H1 (cell line): Measurements from ENCODE around the gene NOMO2. TPM values are rescaled to one million over a fixed set of nuclear protein-coding genes. Genes with fewer than 3 reads are reported as not detected.
"Not testable (repeated sequence)": the region's sequence is repeated elsewhere in the genome, so short reads cannot be mapped to it uniquely, and the experiment has no call there.

Experiments
- CTCF ChIA-PET: fragments of 300-600 bp; sonication (Branson Sonifier 250); formaldehyde crosslinking; loops from one replicate; lab custom pipeline; 2021; ENCODE audit not compliant: partially characterized antibody; lab: Charles Lee
- POLR2A ChIA-PET: fragments of 300-600 bp; sonication (Branson Sonifier 250); formaldehyde crosslinking; loops from one replicate; lab custom pipeline; 2021; ENCODE audit warnings: inconsistent platforms; ENCODE audit not compliant: partially characterized antibody; lab: Charles Lee
- DNase-seq, 2 experiments: peaks; one replicate each; pipeline versions ENCODE4 v3.0.0 to v3.0.0-alpha.2; 2010 to 2022; ENCODE audit warnings: low spot score in 2 of 2, low read depth in 1 of 2, mixed read lengths in 1 of 2
- FAIRE-seq: peaks from 2 replicates; lab custom pipeline; 2011; peaks lifted over from hg19 to GRCh38; lab: Jason Lieb, UNC
- H2AFZ ChIP-seq: 2 replicates; pipeline ENCODE4 v1.8.1; 2012; ENCODE audit warnings: low read length, inconsistent platforms
- H2AK5ac ChIP-seq: 2 replicates; pipeline ENCODE4 v1.6.1; 2013; ENCODE audit warnings: low read depth, low read length
- H2BK120ac ChIP-seq: replicated peaks from 2 replicates; pipeline ENCODE3; 2013; ENCODE audit warnings: low read depth, low read length, inconsistent platforms
- H2BK12ac ChIP-seq: 2 replicates; pipeline ENCODE4 v1.6.1; 2013; ENCODE audit warnings: low read depth, low read length
- H2BK15ac ChIP-seq: 2 replicates; pipeline ENCODE4 v1.6.1; 2013; ENCODE audit warnings: low read length
- H2BK20ac ChIP-seq: 2 replicates; pipeline ENCODE4 v1.6.1; 2013; ENCODE audit warnings: low read length
- H2BK5ac ChIP-seq: 2 replicates; pipeline ENCODE4 v1.6.1; 2013; ENCODE audit warnings: low read depth, low read length
- H3K14ac ChIP-seq: 2 replicates; pipeline ENCODE4 v1.6.1; 2013; ENCODE audit warnings: inconsistent platforms; ENCODE audit not compliant: insufficient read length
- H3K18ac ChIP-seq: 2 replicates; pipeline ENCODE4 v1.6.1; 2013; ENCODE audit warnings: low read length; ENCODE audit errors: extremely low read depth
- H3K23ac ChIP-seq: 2 replicates; pipeline ENCODE4 v1.6.1; 2013; ENCODE audit warnings: inconsistent platforms; ENCODE audit not compliant: insufficient read length
- H3K23me2 ChIP-seq: 2 replicates; pipeline ENCODE4 v1.6.1; 2013; ENCODE audit warnings: low read depth, low read length
- H3K27ac ChIP-seq: 2 replicates; pipeline ENCODE4 v1.6.1; 2011; ENCODE audit warnings: low read depth, low read length, inconsistent platforms
- H3K27me3 ChIP-seq, 4 experiments: replicated peaks in 1 of 4; 1 replicate in 1 of 4; 2 replicates in 3 of 4; pipeline versions ENCODE4 v1.6.1 to v1.8.1; 2011 to 2013; ENCODE audit warnings: low read length in 3 of 4, mild to moderate bottlenecking in 3 of 4, inconsistent platforms in 2 of 4, mixed read lengths in 2 of 4, moderate library complexity in 1 of 4; ENCODE audit not compliant: control insufficient read depth in 3 of 4, insufficient read depth in 3 of 4; ENCODE audit errors: extremely low read depth in 1 of 4
- H3K36me3 ChIP-seq, 4 experiments: 2 replicates each; pipeline versions ENCODE4 v1.6.1 to v1.8.1; 2011 to 2013; ENCODE audit warnings: mild to moderate bottlenecking in 4 of 4, low read length in 3 of 4, moderate library complexity in 2 of 4, control low read depth in 1 of 4, inconsistent platforms in 1 of 4; ENCODE audit not compliant: insufficient read depth in 4 of 4, control insufficient read depth in 2 of 4
- H3K4ac ChIP-seq: replicated peaks from 2 replicates; pipeline ENCODE3; 2013; ENCODE audit warnings: low read length, low read depth, mixed read lengths, inconsistent platforms; ENCODE audit not compliant: insufficient read length
- H3K4me1 ChIP-seq, 4 experiments: replicated peaks in 1 of 4; 1 replicate in 1 of 4; 2 replicates in 3 of 4; pipeline versions ENCODE4 v1.6.1 to v1.8.1; 2011 to 2013; ENCODE audit warnings: low read length in 3 of 4, inconsistent platforms in 2 of 4, mixed read lengths in 1 of 4; ENCODE audit not compliant: insufficient read depth in 4 of 4, control insufficient read depth in 3 of 4
- H3K4me2 ChIP-seq, 2 experiments: 2 replicates each; pipeline versions ENCODE4 v1.6.1 to v1.8.1; 2011 to 2013; ENCODE audit warnings: low read depth in 2 of 2, low read length in 2 of 2, control low read depth in 1 of 2, inconsistent platforms in 1 of 2, mild to moderate bottlenecking in 1 of 2; ENCODE audit not compliant: insufficient read depth in 1 of 2
- H3K4me3 ChIP-seq, 4 experiments: fragments of 200-600, 300-600 bp in 1 of 4; sonication (generic), shearing (Covaris generic), sonication (Bioruptor Twin) in 1 of 4; 2 replicates each; pipeline versions ENCODE4 v1.5.1 to v1.8.1; 2011 to 2016; ENCODE audit warnings: low read length in 4 of 4, low read depth in 3 of 4, control low read depth in 2 of 4, inconsistent platforms in 2 of 4, mild to moderate bottlenecking in 2 of 4, mixed read lengths in 1 of 4, moderate library complexity in 1 of 4; ENCODE audit not compliant: insufficient read depth in 2 of 4; ENCODE audit errors: extremely low read depth in 1 of 4
- H3K56ac ChIP-seq: replicated peaks from 2 replicates; pipeline ENCODE3; 2013; ENCODE audit warnings: low read depth, mild to moderate bottlenecking, mixed read lengths, low read length, inconsistent platforms; ENCODE audit not compliant: insufficient read length
- H3K79me1 ChIP-seq: 2 replicates; pipeline ENCODE4 v1.6.1; 2013; ENCODE audit warnings: low read depth, low read length, control low read depth
- H3K79me2 ChIP-seq, 2 experiments: 2 replicates each; pipeline versions ENCODE4 v1.6.1 to v1.8.1; 2012 to 2013; ENCODE audit warnings: low read length in 2 of 2, mild to moderate bottlenecking in 2 of 2, inconsistent platforms in 1 of 2; ENCODE audit not compliant: insufficient read depth in 2 of 2, control insufficient read depth in 1 of 2
- H3K9ac ChIP-seq, 4 experiments: replicated peaks in 1 of 4; 1 replicate in 1 of 4; 2 replicates in 3 of 4; pipeline versions ENCODE4 v1.6.1 to v1.8.1; 2011 to 2013; ENCODE audit warnings: low read depth in 3 of 4, low read length in 3 of 4, control low read depth in 2 of 4, mild to moderate bottlenecking in 2 of 4, moderate library complexity in 2 of 4, inconsistent platforms in 1 of 4; ENCODE audit errors: extremely low read depth in 1 of 4
- H3K9me3 ChIP-seq, 2 experiments: 2 replicates each; pipeline versions ENCODE4 v1.6.1 to v1.8.1; 2012 to 2013; ENCODE audit warnings: mild to moderate bottlenecking in 2 of 2, moderate library complexity in 2 of 2, control low read depth in 1 of 2, inconsistent platforms in 1 of 2, low read depth in 1 of 2, low read length in 1 of 2, mixed read lengths in 1 of 2; ENCODE audit not compliant: insufficient read depth in 2 of 2
- H4K20me1 ChIP-seq, 2 experiments: replicated peaks in 1 of 2; 2 replicates each; pipeline versions ENCODE3 to v1.8.1; 2011 to 2013; ENCODE audit warnings: inconsistent platforms in 2 of 2, low read length in 2 of 2, mild to moderate bottlenecking in 1 of 2; ENCODE audit not compliant: insufficient read depth in 2 of 2, control insufficient read depth in 1 of 2
- H4K5ac ChIP-seq: 2 replicates; pipeline ENCODE4 v1.6.1; 2013; ENCODE audit warnings: low read length, low read depth, mixed read lengths, inconsistent platforms; ENCODE audit not compliant: insufficient read length
- H4K8ac ChIP-seq: 2 replicates; pipeline ENCODE4 v1.8.0; 2013; ENCODE audit warnings: mild to moderate bottlenecking, moderate library complexity, low read length, inconsistent platforms; ENCODE audit not compliant: insufficient read depth; ENCODE audit errors: extremely low read depth
- H4K91ac ChIP-seq: replicated peaks from 2 replicates; pipeline ENCODE3; 2013; ENCODE audit warnings: low read length, mixed read lengths, inconsistent platforms; ENCODE audit not compliant: insufficient read length
- WGBS, 2 experiments: shearing (Covaris generic) in 1 of 2; methylation state at CpG; one replicate each; pipeline versions ENCODE4 v1.1.6 to v1.1.7; 2013 to 2015; ENCODE audit warnings: low lambda C conversion rate in 2 of 2, mixed read lengths in 2 of 2, inconsistent platforms in 1 of 2, low coverage in 1 of 2, missing lambda C conversion rate in 1 of 2; ENCODE audit not compliant: insufficient replicate concordance in 2 of 2, insufficient coverage in 1 of 2, insufficient read length in 1 of 2; ENCODE audit errors: extremely low coverage in 1 of 2, missing lambda C conversion rate in 1 of 2; 5-methylcytosine and 5-hydroxymethylcytosine counted together
- polyA plus RNA-seq, 7 experiments: library from polyadenylated mRNA; depleted of rRNA in 3 of 7; stranded (reverse) in 5 of 7; unstranded in 2 of 7; fragments of >200 nt in 5 of 7; fragments of 200-250 nt in 2 of 7; gene quantifications; 1 replicate in 5 of 7; 2 replicates in 1 of 7; 4 replicates in 1 of 7; pipeline versions ENCODE4 v1.2.1 to v1.2.3, GENCODE V29; 2011 to 2013; ENCODE audit warnings: missing spikeins in 2 of 7, mixed read lengths in 2 of 7
- total RNA-seq: library from RNA; stranded (reverse); fragmentation: NEBNext Ultra II Directional; extraction: Animal tissue kit (Norgen Biotek cat#: 25700); gene quantifications from 2 replicates; pipeline ENCODE4 v1.2.1, GENCODE V29; 2021

Gene NOMO2
- total and polyA plus RNA-seq, 2 of the 8 experiments (the other 6 are each of a cell fraction or from before 2014, with no cell fraction given): 116 to 137 TPM

DNA sequence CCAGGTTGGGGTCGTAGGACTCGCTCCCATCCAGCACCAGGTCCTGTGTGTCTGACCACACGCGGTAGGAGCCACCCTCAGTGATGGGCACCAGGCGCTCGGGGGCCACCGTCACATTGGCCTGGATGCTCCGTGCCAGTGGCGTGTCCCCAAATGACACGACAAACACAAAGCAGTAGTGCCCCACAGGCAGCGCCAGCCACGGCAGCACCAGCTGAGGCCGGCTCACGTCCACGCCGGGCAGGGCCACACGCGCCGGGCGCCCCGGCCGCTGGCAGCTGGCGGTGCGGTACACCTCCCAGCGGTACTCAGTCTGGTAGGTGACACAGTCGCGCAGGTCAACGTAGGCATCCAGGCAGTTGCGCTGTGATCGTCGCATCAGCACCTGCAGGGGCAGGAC is 177.0 kb downstream of the NOMO2 start:
- H2BK15ac ChIP-seq, H3K14ac ChIP-seq, H2AK5ac ChIP-seq, POLR2A ChIA-PET, H3K79me2 ChIP-seq, H3K79me1 ChIP-seq, H2AFZ ChIP-seq, H3K9me3 ChIP-seq, H3K23ac ChIP-seq, H3K56ac ChIP-seq, DNase-seq, H2BK5ac ChIP-seq, H4K91ac ChIP-seq, H4K5ac ChIP-seq, H3K4ac ChIP-seq, H3K9ac ChIP-seq, FAIRE-seq, H4K8ac ChIP-seq, H3K4me3 ChIP-seq, H4K20me1 ChIP-seq, H3K36me3 ChIP-seq, H3K27ac ChIP-seq, H3K18ac ChIP-seq, H2BK120ac ChIP-seq, H3K23me2 ChIP-seq, H2BK12ac ChIP-seq, H3K27me3 ChIP-seq, H2BK20ac ChIP-seq, CTCF ChIA-PET, H3K4me1 ChIP-seq, H3K4me2 ChIP-seq: not testable (repeated sequence)
- no CpG with 5 or more reads among the region's 31 CpGs for WGBS, 2 experiments

DNA sequence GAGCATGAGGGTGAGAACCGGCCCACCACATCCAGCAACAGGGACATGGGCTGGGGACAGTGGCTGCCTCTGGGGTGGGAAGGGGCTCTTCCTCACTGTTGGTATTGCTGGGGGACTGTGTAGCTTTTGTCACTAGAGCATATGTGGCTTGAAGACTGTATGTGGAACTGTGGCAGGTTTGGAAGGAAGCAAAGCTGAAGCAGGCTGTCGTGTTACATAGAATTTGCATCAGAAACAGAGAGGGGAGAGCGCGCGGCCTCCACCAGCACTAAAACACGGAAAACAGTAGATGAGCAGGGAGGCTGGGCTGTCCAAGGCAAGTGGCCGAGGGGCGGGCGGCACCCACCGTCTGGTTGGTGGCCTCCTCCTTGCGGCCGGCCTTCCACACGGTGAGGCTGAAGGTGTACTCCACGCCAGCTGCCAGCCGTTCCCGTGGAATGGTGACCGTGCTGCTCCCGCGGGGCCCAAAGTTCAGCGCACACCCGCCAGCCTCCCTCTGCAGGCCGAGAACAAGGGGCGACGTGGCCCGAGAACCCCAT is 177.7 kb downstream of the NOMO2 start:
- WGBS, 2 experiments: no CpG with 5 or more reads among the region's 25 CpGs
- H2AK5ac ChIP-seq, FAIRE-seq, H3K4ac ChIP-seq, H2BK15ac ChIP-seq, H2BK120ac ChIP-seq, H3K23me2 ChIP-seq, H4K91ac ChIP-seq, POLR2A ChIA-PET, DNase-seq, H3K56ac ChIP-seq, H4K20me1 ChIP-seq, H4K5ac ChIP-seq, H3K18ac ChIP-seq, H3K27ac ChIP-seq, H3K27me3 ChIP-seq, H3K4me2 ChIP-seq, H3K23ac ChIP-seq, H2BK5ac ChIP-seq, H3K14ac ChIP-seq, CTCF ChIA-PET, H3K9ac ChIP-seq, H3K4me1 ChIP-seq, H3K79me2 ChIP-seq, H3K36me3 ChIP-seq, H2BK12ac ChIP-seq, H2AFZ ChIP-seq, H3K79me1 ChIP-seq, H3K4me3 ChIP-seq, H3K9me3 ChIP-seq, H4K8ac ChIP-seq, H2BK20ac ChIP-seq: not testable (repeated sequence)
